ENCODE measurements around the gene STRADA.

Gene STRADA

GRCh38 chr17:63689479-63689878 lies 52.1 kb downstream of the STRADA start:
- TF ChIP-seq, protein P1, sequence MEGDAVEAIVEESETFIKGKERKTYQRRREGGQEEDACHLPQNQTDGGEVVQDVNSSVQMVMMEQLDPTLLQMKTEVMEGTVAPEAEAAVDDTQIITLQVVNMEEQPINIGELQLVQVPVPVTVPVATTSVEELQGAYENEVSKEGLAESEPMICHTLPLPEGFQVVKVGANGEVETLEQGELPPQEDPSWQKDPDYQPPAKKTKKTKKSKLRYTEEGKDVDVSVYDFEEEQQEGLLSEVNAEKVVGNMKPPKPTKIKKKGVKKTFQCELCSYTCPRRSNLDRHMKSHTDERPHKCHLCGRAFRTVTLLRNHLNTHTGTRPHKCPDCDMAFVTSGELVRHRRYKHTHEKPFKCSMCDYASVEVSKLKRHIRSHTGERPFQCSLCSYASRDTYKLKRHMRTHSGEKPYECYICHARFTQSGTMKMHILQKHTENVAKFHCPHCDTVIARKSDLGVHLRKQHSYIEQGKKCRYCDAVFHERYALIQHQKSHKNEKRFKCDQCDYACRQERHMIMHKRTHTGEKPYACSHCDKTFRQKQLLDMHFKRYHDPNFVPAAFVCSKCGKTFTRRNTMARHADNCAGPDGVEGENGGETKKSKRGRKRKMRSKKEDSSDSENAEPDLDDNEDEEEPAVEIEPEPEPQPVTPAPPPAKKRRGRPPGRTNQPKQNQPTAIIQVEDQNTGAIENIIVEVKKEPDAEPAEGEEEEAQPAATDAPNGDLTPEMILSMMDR (IDR thresholded peaks at IDR 0.05; ENCODE audit: low read depth, low read length), result no peak
- H3K4me3 ChIP-seq (ENCODE audit: low read depth, low read length), result no peak overlapping the region

DNA sequence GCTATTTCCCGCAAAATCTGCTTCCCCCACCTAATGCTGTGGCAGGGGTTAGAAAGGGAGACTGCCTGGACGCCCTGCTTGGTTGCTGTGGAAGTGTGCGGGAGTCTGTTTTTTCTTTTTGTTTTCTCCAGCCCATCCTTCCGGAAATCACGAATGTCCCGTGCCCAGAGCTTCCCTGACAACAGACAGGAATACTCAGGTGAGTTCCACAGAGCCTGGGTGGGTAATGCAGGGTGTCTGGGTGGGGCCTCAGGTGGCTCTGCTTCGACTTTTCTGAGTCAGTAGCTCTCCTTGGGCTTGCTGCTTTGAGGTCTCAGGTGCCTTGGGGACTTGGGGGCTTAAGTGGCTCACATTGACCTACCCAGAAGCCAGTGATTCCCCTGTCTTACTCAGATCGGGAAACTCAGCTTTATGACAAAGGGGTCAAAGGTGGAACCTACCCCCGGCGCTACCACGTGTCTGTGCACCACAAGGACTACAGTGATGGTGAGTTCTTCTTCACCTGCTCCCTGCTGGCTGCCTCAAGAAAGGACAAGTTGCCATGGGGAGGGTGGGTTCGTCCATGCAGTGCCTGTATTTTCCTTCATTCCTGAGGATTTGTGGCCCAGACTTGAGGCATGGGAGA lies 53.1 kb downstream of the STRADA start:
- TF ChIP-seq, protein P1 (IDR thresholded peaks at IDR 0.05; ENCODE audit: low read depth, low read length), result no peak
- H3K4me3 ChIP-seq (ENCODE audit: low read depth, low read length), result no peak overlapping the region

DNA sequence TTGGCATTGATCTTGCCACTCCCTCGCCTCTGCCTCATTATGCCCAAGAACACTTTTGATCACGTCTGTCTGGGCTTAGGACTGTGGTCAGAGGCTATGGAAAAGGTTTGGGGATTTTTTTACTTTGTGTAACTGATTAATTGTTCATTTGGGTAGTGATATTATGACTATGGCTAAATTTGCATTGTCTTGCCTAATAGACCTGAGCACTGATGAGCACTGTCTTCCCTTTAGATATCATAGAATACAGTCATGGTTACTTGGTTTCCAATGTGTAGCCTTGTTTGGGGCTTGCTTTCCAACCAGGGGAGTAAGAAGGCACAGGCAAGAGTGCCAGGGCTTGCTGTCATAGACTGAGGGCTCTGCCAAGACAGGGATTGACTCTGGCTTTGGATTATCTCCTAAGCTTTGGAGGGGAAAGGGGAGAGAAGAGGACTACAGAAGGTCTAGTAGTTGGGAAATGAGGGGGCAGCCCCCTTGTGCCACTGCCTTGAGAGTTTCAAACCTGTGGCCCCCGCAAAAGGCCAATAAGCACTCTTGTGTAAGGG lies 55.4 kb downstream of the STRADA start:
- no peak overlapping the region for H3K4me3 ChIP-seq (ENCODE audit: low read depth, low read length)
- TF ChIP-seq, protein P1 (IDR thresholded peaks at IDR 0.05; ENCODE audit: low read depth, low read length), result no peak

GRCh38 chr17:63685578-63685977 lies 56.0 kb downstream of the STRADA start:
- TF ChIP-seq, protein P1 (IDR thresholded peaks at IDR 0.05; ENCODE audit: low read depth, low read length), result no peak

GRCh38 chr17:63685041-63685440 lies 56.6 kb downstream of the STRADA start:
- no peak overlapping the region for H3K4me3 ChIP-seq (ENCODE audit: low read depth, low read length)
- TF ChIP-seq, protein P1 (IDR thresholded peaks at IDR 0.05; ENCODE audit: low read depth, low read length), result no peak

More at GRCh38 chr17:63685578-63685977, 56.0 kb downstream of the STRADA start:
- H3K4me3 ChIP-seq (ENCODE audit: low read depth, low read length), result no peak overlapping the region

DNA sequence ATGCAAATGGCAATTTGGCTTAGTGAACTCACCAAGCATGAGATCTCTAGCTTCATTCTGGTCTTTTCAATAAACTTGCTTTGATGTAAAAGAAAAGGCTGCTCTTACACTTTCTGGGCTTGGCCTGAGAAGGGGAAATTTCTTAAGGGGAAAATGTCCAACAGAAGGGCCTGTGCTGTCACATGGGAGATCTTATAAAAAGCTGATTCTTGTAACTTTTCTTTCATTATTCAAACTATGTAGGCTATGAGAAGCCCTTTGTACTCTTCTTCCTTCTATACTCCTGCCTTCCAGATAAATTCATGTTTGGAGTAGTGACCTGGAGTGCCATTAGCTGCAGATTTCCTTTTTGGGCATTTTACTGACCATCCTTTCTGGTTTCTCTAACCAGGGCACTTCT lies 58.6 kb downstream of the STRADA start:
- no peak overlapping the region for H3K4me3 ChIP-seq (ENCODE audit: low read depth, low read length)
- TF ChIP-seq, protein P1 (IDR thresholded peaks at IDR 0.05; ENCODE audit: low read depth, low read length), result no peak

- H3K4me3 ChIP-seq (ENCODE audit: low read depth, low read length), result no peak overlapping the region
- TF ChIP-seq, protein P1 (IDR thresholded peaks at IDR 0.05; ENCODE audit: low read depth, low read length), result no peak
These were observed 59.2 kb downstream of the STRADA start for GRCh38 chr17:63682441-63682840.

All from WI38 (cell line).